Stimulated activated CD4-positive, alpha-beta T cell treated with anti-CD3 and anti-CD28 coated beads, Interleukin-1b, Interleukin-23, amount 100 ng/mL, for 1 hour (primary cell): ENCODE results near the gene UBALD1.
"Not testable (repeated sequence)": the region's sequence is repeated elsewhere in the genome, so short reads cannot be mapped to it uniquely, and the experiment has no call there.

Experiments used
- DNase-seq, 2 donors: peaks; one replicate each; pipeline ENCODE4 v3.0.0-alpha.2; 2020; ENCODE audit warnings: low read depth in 2 of 2

The UBALD1 gene

GRCh38 chr16:4599037-4599436, 15.7 kb downstream of the UBALD1 start:
- no peak for DNase-seq

- DNase-seq, result no peak
Measured at GRCh38 chr16:4597174-4597573, 17.5 kb downstream of the UBALD1 start.

GRCh38 chr16:4594433-4595410, 20.0 kb downstream of the UBALD1 start:
- no peak for DNase-seq

- no peak for DNase-seq
Measured at GRCh38 chr16:4593086-4593485, 21.6 kb downstream of the UBALD1 start.

GRCh38 chr16:4591706-4592470, 22.8 kb downstream of the UBALD1 start:
- DNase-seq, result no peak

GRCh38 chr16:4591191-4591590, 23.5 kb downstream of the UBALD1 start:
- no peak for DNase-seq

- no peak for DNase-seq
Measured at GRCh38 chr16:4588961-4589360, 25.7 kb downstream of the UBALD1 start.

- DNase-seq, result no peak
Measured at GRCh38 chr16:4588386-4588785, 26.3 kb downstream of the UBALD1 start.

- DNase-seq, result no peak
Measured at GRCh38 chr16:4586291-4586690, 28.4 kb downstream of the UBALD1 start.

- DNase-seq, result no peak
Measured at GRCh38 chr16:4583906-4584305, 30.8 kb downstream of the UBALD1 start.

GRCh38 chr16:4580250-4580649, 34.4 kb downstream of the UBALD1 start:
- no peak for DNase-seq

GRCh38 chr16:4578961-4579530, 35.6 kb downstream of the UBALD1 start:
- no peak for DNase-seq

- DNase-seq, result no peak
Measured at GRCh38 chr16:4576008-4576407, 38.7 kb downstream of the UBALD1 start.

GRCh38 chr16:4574919-4575705, 39.6 kb downstream of the UBALD1 start:
- no peak for DNase-seq

GRCh38 chr16:4573926-4574325, 40.8 kb downstream of the UBALD1 start:
- not testable (repeated sequence) for DNase-seq

- DNase-seq, result no peak
Measured at GRCh38 chr16:4572715-4573114, 42.0 kb downstream of the UBALD1 start.

GRCh38 chr16:4570688-4571321, 43.9 kb downstream of the UBALD1 start:
- no peak for DNase-seq

- DNase-seq, result no peak
Measured at GRCh38 chr16:4570086-4570485, 44.6 kb downstream of the UBALD1 start.

GRCh38 chr16:4566144-4566543, 48.5 kb downstream of the UBALD1 start:
- no peak for DNase-seq

- no peak for DNase-seq
Measured at GRCh38 chr16:4564661-4565267, 49.9 kb downstream of the UBALD1 start.

- no peak for DNase-seq
Measured at GRCh38 chr16:4561596-4561995, 53.1 kb downstream of the UBALD1 start.
